Measurements from ENCODE around the gene LRP1B.

LRP1B gene

DNA sequence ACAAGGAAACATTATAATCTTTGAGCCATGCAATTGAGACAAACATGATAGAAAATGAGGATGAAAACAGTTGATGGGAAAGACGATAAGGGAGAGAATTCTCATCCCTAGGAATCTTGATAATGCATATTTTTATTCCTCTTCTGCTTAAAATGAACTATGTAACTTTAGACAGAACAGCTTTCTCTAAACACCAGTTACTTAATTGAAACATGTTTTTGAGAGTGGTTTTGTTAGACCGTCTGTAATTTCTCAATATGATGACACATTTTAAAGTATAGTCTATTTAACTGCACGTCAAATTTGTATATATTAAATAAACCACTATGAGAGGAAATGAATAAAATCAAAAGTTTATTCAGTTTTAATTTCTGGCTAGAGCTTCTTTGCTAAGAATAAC is 1896.7 kb downstream of the LRP1B start:
- no peaks in the 10 kb centered on the region for H3F3A ChIP-seq (ENCODE audit: low read depth)
- H3K9me3 ChIP-seq (ENCODE audit: insufficient read depth, low read depth, low read length), result no peaks in the 10 kb centered on the region
- H2AFZ ChIP-seq (ENCODE audit: low read length), result no peak overlapping the region
- H3K27me3 ChIP-seq (ENCODE audit: insufficient read depth, low read length, poor library complexity, severe bottlenecking), result no peaks in the 10 kb centered on the region
- no peaks in the 10 kb centered on the region for H3K4me1 ChIP-seq (ENCODE audit: insufficient read depth, low read length, poor library complexity, severe bottlenecking)
- no peak overlapping the region for H3K9ac ChIP-seq (ENCODE audit: low read depth, low read length, poor library complexity, severe bottlenecking)
- no peaks in the 10 kb centered on the region for H3K9me2 ChIP-seq (replicated peaks; ENCODE audit: low read depth, low read length)
- no peak overlapping the region for H3K4me3 ChIP-seq (ENCODE audit: low read length, poor library complexity, severe bottlenecking)
- no peaks in the 10 kb centered on the region for H3K79me2 ChIP-seq (ENCODE audit: insufficient read depth, low read length)
- H3K4me2 ChIP-seq (ENCODE audit: low read depth, low read length, poor library complexity, severe bottlenecking), result no peak overlapping the region
- H3K36me3 ChIP-seq (ENCODE audit: insufficient read depth, low read length), result no peaks in the 10 kb centered on the region
- H4K20me1 ChIP-seq (ENCODE audit: insufficient read depth, low read length, poor library complexity, severe bottlenecking), result no peaks in the 10 kb centered on the region
- TF ChIP-seq EZH2phosphoT487 (IDR thresholded peaks at IDR 0.05; ENCODE audit: borderline replicate concordance) (no peak), CTCF (conservative IDR thresholded peaks at IDR 0.05; ENCODE audit: low read length) (no peak)

DNA sequence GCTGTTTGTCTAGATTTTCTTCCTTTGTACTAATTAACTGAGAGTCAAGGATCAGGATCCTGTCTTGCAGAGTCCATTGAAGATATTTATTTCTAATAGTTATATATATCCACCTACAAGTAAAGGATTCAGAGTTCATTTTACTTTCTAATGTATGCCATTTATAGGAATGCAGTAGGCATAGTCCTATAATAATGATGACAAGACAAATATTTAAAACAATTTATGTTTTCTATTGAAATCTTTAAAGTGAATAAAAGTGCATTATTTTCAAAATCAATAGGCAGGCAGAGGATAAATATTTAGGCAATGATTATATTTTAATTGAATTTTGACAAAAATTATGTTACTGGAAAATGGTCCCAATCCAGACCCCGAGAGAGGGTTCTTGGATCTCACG is 1919.9 kb downstream of the LRP1B start:
- Histone ChIP-seq H3K4me3 (ENCODE audit: low read length, poor library complexity, severe bottlenecking) (no peak overlapping the region), H4K20me1 (ENCODE audit: insufficient read depth, low read length, poor library complexity, severe bottlenecking) (no peaks in the 10 kb centered on the region), H3K4me1 (ENCODE audit: insufficient read depth, low read length, poor library complexity, severe bottlenecking) (no peaks in the 10 kb centered on the region), H3K27me3 (ENCODE audit: insufficient read depth, low read length, poor library complexity, severe bottlenecking) (no peaks in the 10 kb centered on the region), H3K79me2 (ENCODE audit: insufficient read depth, low read length) (no peaks in the 10 kb centered on the region), H3F3A (ENCODE audit: low read depth) (no peaks in the 10 kb centered on the region), H3K36me3 (ENCODE audit: insufficient read depth, low read length) (no peaks in the 10 kb centered on the region), H3K4me2 (ENCODE audit: low read depth, low read length, poor library complexity, severe bottlenecking) (no peak overlapping the region), H3K9ac (ENCODE audit: low read depth, low read length, poor library complexity, severe bottlenecking) (no peak overlapping the region), H2AFZ (ENCODE audit: low read length) (no peak overlapping the region), H3K9me3 (ENCODE audit: insufficient read depth, low read depth, low read length) (no peaks in the 10 kb centered on the region), H3K9me2 (replicated peaks; ENCODE audit: low read depth, low read length) (no peaks in the 10 kb centered on the region)
- TF ChIP-seq CTCF (conservative IDR thresholded peaks at IDR 0.05; ENCODE audit: low read length) (no peak), EZH2phosphoT487 (IDR thresholded peaks at IDR 0.05; ENCODE audit: borderline replicate concordance) (no peak)

- no peak overlapping the region for H3K9ac ChIP-seq (ENCODE audit: low read depth, low read length, poor library complexity, severe bottlenecking)
- H2AFZ ChIP-seq (ENCODE audit: low read length), result no peak overlapping the region
- no peaks in the 10 kb centered on the region for H3K36me3 ChIP-seq (ENCODE audit: insufficient read depth, low read length)
- no peaks in the 10 kb centered on the region for H3K79me2 ChIP-seq (ENCODE audit: insufficient read depth, low read length)
- no peaks in the 10 kb centered on the region for H3K9me2 ChIP-seq (replicated peaks; ENCODE audit: low read depth, low read length)
- no peak for TF ChIP-seq CTCF (conservative IDR thresholded peaks at IDR 0.05; ENCODE audit: low read length)
- TF ChIP-seq EZH2phosphoT487 (IDR thresholded peaks at IDR 0.05; ENCODE audit: borderline replicate concordance), result no peak
- H3K27me3 ChIP-seq (ENCODE audit: insufficient read depth, low read length, poor library complexity, severe bottlenecking), result no peaks in the 10 kb centered on the region
- H3F3A ChIP-seq (ENCODE audit: low read depth), result no peaks in the 10 kb centered on the region
- H4K20me1 ChIP-seq (ENCODE audit: insufficient read depth, low read length, poor library complexity, severe bottlenecking), result no peaks in the 10 kb centered on the region
- no peak overlapping the region for H3K4me3 ChIP-seq (ENCODE audit: low read length, poor library complexity, severe bottlenecking)
- H3K4me2 ChIP-seq (ENCODE audit: low read depth, low read length, poor library complexity, severe bottlenecking), result no peak overlapping the region
- H3K4me1 ChIP-seq (ENCODE audit: insufficient read depth, low read length, poor library complexity, severe bottlenecking), result no peaks in the 10 kb centered on the region
- no peaks in the 10 kb centered on the region for H3K9me3 ChIP-seq (ENCODE audit: insufficient read depth, low read depth, low read length)
These were observed 1925.7 kb downstream of the LRP1B start for GRCh38 chr2:140205093-140205492.
